Thymus (tissue), 11 donors: ENCODE measurements around the gene ZFYVE1. TPM values are rescaled to one million over a fixed set of nuclear protein-coding genes. Genes with fewer than 3 reads are reported as not detected.

Source experiments
- DNase-seq, 9 donors: peaks; one replicate each; pipeline ENCODE4 v3.0.0-alpha.2; 2013; ENCODE audit warnings: low spot score in 9 of 9, low read depth in 6 of 9, missing footprints in 1 of 9
- H3K27ac ChIP-seq, 2 donors: one replicate each; pipeline ENCODE4 v1.5.1; 2013; ENCODE audit warnings: control low read depth in 1 of 2, low read depth in 1 of 2, low read length in 1 of 2, mild to moderate bottlenecking in 1 of 2, moderate library complexity in 1 of 2
- H3K27me3 ChIP-seq, 2 donors: one replicate each; pipeline ENCODE4 v1.5.1; 2013; ENCODE audit warnings: low read length in 1 of 2; ENCODE audit not compliant: control insufficient read depth in 2 of 2, insufficient read depth in 1 of 2
- H3K36me3 ChIP-seq, 2 donors: one replicate each; pipeline ENCODE4 v1.5.1; 2013; ENCODE audit warnings: low read length in 1 of 2, mild to moderate bottlenecking in 1 of 2, moderate library complexity in 1 of 2; ENCODE audit not compliant: control insufficient read depth in 2 of 2, insufficient read depth in 2 of 2
- H3K4me1 ChIP-seq, 2 donors: one replicate each; pipeline ENCODE4 v1.5.1; 2013; ENCODE audit warnings: low read length in 2 of 2; ENCODE audit not compliant: control insufficient read depth in 2 of 2, insufficient read depth in 2 of 2
- H3K4me3 ChIP-seq, 2 donors: one replicate each; pipeline ENCODE4 v1.5.1; 2013; ENCODE audit warnings: low read length in 2 of 2, control low read depth in 1 of 2, mild to moderate bottlenecking in 1 of 2
- H3K9me3 ChIP-seq, 2 donors: one replicate each; pipeline ENCODE4 v1.5.1; 2013; ENCODE audit warnings: low read length in 1 of 2, mild to moderate bottlenecking in 1 of 2; ENCODE audit not compliant: control insufficient read depth in 2 of 2, insufficient read depth in 1 of 2
- WGBS: extraction: QIAGEN DNeasy Blood & Tissue Kit; methylation state at CpG from one replicate; pipeline ENCODE4 v1.1.7; 2013; 5-methylcytosine and 5-hydroxymethylcytosine counted together
- polyA plus RNA-seq: library from polyadenylated mRNA; stranded (reverse); fragments of 200-250 nt; gene quantifications from one replicate; pipeline ENCODE4 v1.2.3, GENCODE V29; 2013
- total RNA-seq: library from RNA; stranded (reverse); fragments of 120-200 nt; gene quantifications from one replicate; pipeline ENCODE4 v1.2.4, GENCODE V29; 2013
- donor health status: healthy.

Gene ZFYVE1
- total and polyA plus RNA-seq, 2 donors = 5.7 to 7.0 TPM

DNA sequence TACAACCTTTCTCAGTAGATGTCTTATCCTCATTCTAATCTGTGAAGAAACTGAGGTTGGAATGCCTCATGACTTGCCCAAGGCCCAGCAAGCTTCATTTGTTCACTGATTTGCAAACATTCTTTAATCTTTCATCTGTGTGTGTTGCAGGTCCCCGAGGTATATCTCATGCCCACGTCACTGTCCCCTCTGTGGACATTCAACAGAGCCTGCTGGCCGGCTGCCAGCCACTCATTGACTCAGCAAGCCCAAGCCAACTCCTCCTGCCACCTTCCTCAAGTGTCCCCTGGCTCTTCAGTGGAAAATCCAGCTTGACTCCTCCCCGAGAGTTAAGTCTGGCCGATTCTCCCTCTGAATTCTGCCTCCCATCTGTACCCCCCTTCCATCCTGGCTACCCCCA lies 102.6 kb downstream of the ZFYVE1 start:
- no peak for DNase-seq
- Histone ChIP-seq H3K4me3 (no peak overlapping the region), H3K4me1 (peaks cover 0 to 10% of the 10 kb centered on the region in 2 donors), H3K9me3 (no peaks in the 10 kb centered on the region), H3K27ac (no peak overlapping the region), H3K36me3 (no peaks in the 10 kb centered on the region), H3K27me3 (no peaks in the 10 kb centered on the region)
- WGBS = 94% methylated on average over 5 of the region's 5 CpGs

DNA sequence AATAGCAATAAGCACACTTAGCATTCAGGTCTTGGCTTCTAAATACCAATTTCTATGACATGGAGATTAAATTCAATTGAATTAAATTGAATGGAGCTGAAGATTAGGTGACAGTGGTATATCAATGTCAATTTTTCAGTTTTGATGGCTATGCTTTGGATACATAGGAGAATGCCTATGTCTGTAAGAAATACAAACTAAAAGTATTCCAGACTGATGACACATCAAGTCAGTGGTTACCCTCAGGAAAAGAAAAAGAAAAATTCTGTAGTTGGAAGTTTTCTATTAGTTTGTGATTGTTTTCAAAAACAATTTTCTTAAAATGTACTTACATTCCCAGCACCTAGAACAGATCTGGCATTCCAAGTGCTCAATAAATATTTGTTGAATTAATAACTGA lies 105.5 kb downstream of the ZFYVE1 start:
- DNase-seq = no peak
- H3K36me3 ChIP-seq = no peaks in the 10 kb centered on the region

DNA sequence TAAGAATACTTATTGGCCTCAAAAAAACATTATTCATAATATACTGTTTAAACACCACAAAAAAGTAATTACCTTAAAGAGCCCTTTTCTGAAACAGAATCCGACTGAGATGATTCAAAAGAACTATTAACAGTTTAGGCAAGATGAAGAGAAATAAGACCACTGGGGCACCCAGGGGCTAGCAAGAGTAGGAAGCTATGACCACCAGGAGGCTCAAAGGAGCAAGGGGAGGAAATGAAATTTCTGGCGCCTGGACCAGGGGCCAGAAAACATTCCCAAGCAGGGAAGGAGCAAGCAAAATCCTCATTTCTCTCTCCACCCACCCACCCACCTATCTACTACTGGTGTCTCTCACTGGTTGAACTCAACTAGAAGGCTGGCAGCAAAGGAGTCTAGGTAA lies 106.9 kb downstream of the ZFYVE1 start:
- H3K4me1 ChIP-seq = no peaks in the 10 kb centered on the region
- no peak overlapping the region for H3K27ac ChIP-seq
- WGBS = 81% methylated on average over 2 of the region's 2 CpGs
- DNase-seq = no peak
- H3K27me3 ChIP-seq = no peaks in the 10 kb centered on the region
- no peaks in the 10 kb centered on the region for H3K36me3 ChIP-seq
- no peaks in the 10 kb centered on the region for H3K9me3 ChIP-seq
- no peak overlapping the region for H3K4me3 ChIP-seq

More for the DNA sequence above, 105.5 kb downstream of the ZFYVE1 start:
- no peaks in the 10 kb centered on the region for H3K9me3 ChIP-seq
- H3K4me1 ChIP-seq = peaks cover 0 to 6% of the 10 kb centered on the region in 2 donors
- H3K27me3 ChIP-seq = no peaks in the 10 kb centered on the region
- no peak overlapping the region for H3K4me3 ChIP-seq
- H3K27ac ChIP-seq = no peak overlapping the region

Other genes starting within 250 kb of the ZFYVE1 start
- gene DPF3, start 133.0 kb downstream of the ZFYVE1 start, total RNA-seq = 1.6 TPM
- 0.46 TPM for gene DPF3, start 133.0 kb downstream of the ZFYVE1 start, polyA plus RNA-seq
- 7.7 TPM for gene DCAF4, start 100.6 kb downstream of the ZFYVE1 start, total RNA-seq
- gene DCAF4, start 100.6 kb downstream of the ZFYVE1 start, polyA plus RNA-seq = 10.7 TPM
- gene RBM25, start 31.4 kb upstream of the ZFYVE1 start, total RNA-seq = 41.7 TPM
- 88.6 TPM for gene RBM25, start 31.4 kb upstream of the ZFYVE1 start, polyA plus RNA-seq
- 32.0 TPM for gene PSEN1, start 109.4 kb upstream of the ZFYVE1 start, total RNA-seq
- gene PSEN1, start 109.4 kb upstream of the ZFYVE1 start, polyA plus RNA-seq = 36.4 TPM
- gene PAPLN, start 210.4 kb upstream of the ZFYVE1 start, total RNA-seq = 8.7 TPM
- gene PAPLN, start 210.4 kb upstream of the ZFYVE1 start, polyA plus RNA-seq = 20.0 TPM